Naive thymus-derived CD4-positive, alpha-beta T cell (primary cell): ENCODE results near the gene ANP32A. TPM values are rescaled to one million over a fixed set of nuclear protein-coding genes. Genes with fewer than 3 reads are reported as not detected.
A peak's percentile ranks its signal among the peaks of the same experiment; 100 is the strongest.

ENCODE experiments used
- ATAC-seq: fragments of 150-1000 bp; cut with Tn5 transposase; 2 replicates; pipeline ENCODE4 v1.10.0; 2021; ENCODE audit warnings: mild to moderate bottlenecking, moderate library complexity
- CTCF ChIA-PET: fragments of 350-600 bp; sonication (Branson Sonifier 250); formaldehyde crosslinking; loops from one replicate; lab custom pipeline; 2021; ENCODE audit warnings: antibody characterized with exemption; lab: Charles Lee
- POLR2A ChIA-PET: fragments of 350-600 bp; sonication (Branson Sonifier 250); formaldehyde crosslinking; loops from one replicate; lab custom pipeline; 2021; ENCODE audit warnings: antibody characterized with exemption, inconsistent platforms; lab: Charles Lee
- DNase-seq, 9 donors: peaks; one replicate each; pipeline versions ENCODE4 v3.0.0 to v3.0.0-alpha.2; 2020 to 2022; ENCODE audit warnings: mixed read lengths in 1 of 9
- H3K27ac ChIP-seq: one replicate; pipeline ENCODE4 v1.7.0; 2013; ENCODE audit warnings: mild to moderate bottlenecking, low read depth, low read length, moderate library complexity
- H3K27me3 ChIP-seq, 2 donors: one replicate each; pipeline ENCODE4 v1.7.0; 2013; ENCODE audit warnings: low read length in 2 of 2, mild to moderate bottlenecking in 2 of 2, moderate library complexity in 2 of 2; ENCODE audit not compliant: control insufficient read depth in 2 of 2, insufficient read depth in 2 of 2
- H3K36me3 ChIP-seq, 3 experiments: 1 replicate in 2 of 3; 2 replicates in 1 of 3; pipeline ENCODE4 v1.7.0; 2013; ENCODE audit warnings: low read length in 3 of 3, mild to moderate bottlenecking in 3 of 3, moderate library complexity in 1 of 3; ENCODE audit not compliant: insufficient read depth in 3 of 3, control insufficient read depth in 2 of 3
- H3K4me1 ChIP-seq, 2 donors: one replicate each; pipeline ENCODE4 v1.7.0; 2013; ENCODE audit warnings: low read length in 2 of 2, mild to moderate bottlenecking in 2 of 2, moderate library complexity in 1 of 2; ENCODE audit not compliant: control insufficient read depth in 2 of 2, insufficient read depth in 2 of 2
- H3K4me3 ChIP-seq: 2 replicates; pipeline ENCODE4 v1.7.0; 2013; ENCODE audit warnings: mild to moderate bottlenecking, low read length
- H3K9me3 ChIP-seq, 3 experiments: 1 replicate in 2 of 3; 2 replicates in 1 of 3; pipeline ENCODE4 v1.7.0; 2013; ENCODE audit warnings: low read length in 3 of 3; ENCODE audit not compliant: control insufficient read depth in 2 of 3
- H3K27ac Mint-ChIP-seq, 9 donors: one replicate each; pipeline ENCODE4 v1.8.0; 2020 to 2022; ENCODE audit warnings: mixed read lengths in 9 of 9, mild to moderate bottlenecking in 8 of 9, moderate library complexity in 5 of 9, inconsistent platforms in 2 of 9
- H3K27me3 Mint-ChIP-seq, 5 donors: one replicate each; pipeline ENCODE4 v1.8.0; 2021 to 2022; ENCODE audit warnings: mixed read lengths in 5 of 5, mild to moderate bottlenecking in 1 of 5
- H3K36me3 Mint-ChIP-seq, 5 donors: one replicate each; pipeline ENCODE4 v1.8.0; 2020 to 2022; ENCODE audit warnings: mixed read lengths in 5 of 5, mild to moderate bottlenecking in 3 of 5, inconsistent platforms in 1 of 5
- H3K4me1 Mint-ChIP-seq, 7 donors: one replicate each; pipeline ENCODE4 v1.8.0; 2020 to 2022; ENCODE audit warnings: mixed read lengths in 7 of 7, mild to moderate bottlenecking in 3 of 7, inconsistent platforms in 1 of 7
- H3K4me3 Mint-ChIP-seq, 10 donors: one replicate each; pipeline ENCODE4 v1.8.0; 2020 to 2022; ENCODE audit warnings: mild to moderate bottlenecking in 10 of 10, mixed read lengths in 10 of 10, moderate library complexity in 6 of 10, inconsistent platforms in 2 of 10
- H3K9me3 Mint-ChIP-seq, 11 donors: one replicate each; pipeline ENCODE4 v1.8.0; 2020 to 2022; ENCODE audit warnings: mixed read lengths in 11 of 11, mild to moderate bottlenecking in 4 of 11, inconsistent platforms in 1 of 11, moderate library complexity in 1 of 11
- intact Hi-C, 2 donors: fragments of 100-400 bp; cut with micrococcal nuclease; formaldehyde crosslinking; loops; one replicate each; pipeline ENCODE4 v1.15.1; 2023
- microRNA-seq: library from miRNA; unstranded; fragments of <30 nt; microRNA quantifications from one replicate; pipeline ENCODE4 v1.2.0, GENCODE V29; 2022; ENCODE audit warnings: borderline microRNAs expressed
- polyA plus RNA-seq, 2 donors: library from polyadenylated mRNA; unstranded; fragments of 300-500 nt; fragmentation: Illumina TruSeq; gene quantifications; one replicate each; pipeline ENCODE4 v1.2.3, GENCODE V29; 2021
- total RNA-seq, 6 experiments: library from RNA in 5 of 6; stranded (reverse) in 5 of 6; gene quantifications; 1 replicate in 5 of 6; 2 replicates in 1 of 6; pipeline ENCODE4 v1.2.3 and lab custom pipeline; 2021 to 2026

Gene ANP32A
- total and polyA plus RNA-seq, 7 experiments from 2014 or later: 86.1 to 229 (median 111) TPM

DNA sequence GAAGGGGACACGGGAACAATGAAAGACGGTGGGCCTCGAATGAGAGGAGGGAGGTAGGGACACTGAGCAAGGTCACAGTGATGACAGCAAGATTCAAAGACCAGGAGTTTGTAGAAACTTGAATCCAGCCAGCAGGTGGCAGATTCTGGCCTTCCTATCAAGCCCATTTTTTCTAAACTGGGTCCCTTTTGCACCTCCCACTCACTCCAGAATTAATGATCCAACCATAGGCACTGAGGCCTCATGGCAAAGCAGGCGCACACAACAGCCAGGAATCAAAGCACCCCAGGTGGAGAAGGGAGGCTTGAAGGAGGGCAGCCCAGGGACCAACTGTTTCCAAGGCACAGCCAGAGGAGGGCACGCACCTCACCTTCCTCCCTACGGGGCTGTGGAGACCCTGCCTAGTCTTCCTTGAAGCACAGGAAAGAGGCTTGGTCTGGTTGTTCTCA is 90.2 kb downstream of the ANP32A start:
- peaks cover 0 to 18% (median 0%) of the 10 kb centered on the region in 5 donors for H3K27me3 Mint-ChIP-seq

GRCh38 chr15:68729789-68730411 is 90.8 kb downstream of the ANP32A start:
- H3K36me3 ChIP-seq: no peaks in the 10 kb centered on the region
- no peaks in the 10 kb centered on the region for H3K9me3 Mint-ChIP-seq
- H3K27ac Mint-ChIP-seq: no peak overlapping the region
- no peak overlapping the region for H3K27ac ChIP-seq
- ChIA-PET POLR2A (no interaction called here), CTCF (interaction anchor here (1.2 kb wide), 1 partner anchor 146 kb away, joined by 9 read pairs; no protein-coding TSS in a partner anchor)
- peaks cover 0 to 7% (median 4%) of the 10 kb centered on the region in 7 donors for H3K4me1 Mint-ChIP-seq
- H3K27me3 ChIP-seq: no peaks in the 10 kb centered on the region
- no peaks in the 10 kb centered on the region for H3K36me3 Mint-ChIP-seq
- intact Hi-C loops: loop anchor here (1.0 kb wide), 3 partner anchors 53 to 145 kb away; no protein-coding TSS in a partner anchor
- ATAC-seq: no peak
- H3K9me3 ChIP-seq: no peaks in the 10 kb centered on the region
- no peaks in the 10 kb centered on the region for H3K4me1 ChIP-seq
- no peak overlapping the region for H3K4me3 Mint-ChIP-seq
- peaks cover 0 to 18% (median 0%) of the 10 kb centered on the region in 5 donors for H3K27me3 Mint-ChIP-seq
- no peak for DNase-seq
- H3K4me3 ChIP-seq: no peak overlapping the region

More for the DNA sequence above, 90.2 kb downstream of the ANP32A start:
- Histone ChIP-seq H3K36me3 (no peaks in the 10 kb centered on the region), H3K27ac (no peak overlapping the region), H3K27me3 (no peaks in the 10 kb centered on the region), H3K9me3 (no peaks in the 10 kb centered on the region), H3K4me3 (no peak overlapping the region), H3K4me1 (no peaks in the 10 kb centered on the region)
- no peaks in the 10 kb centered on the region for H3K9me3 Mint-ChIP-seq
- no peak overlapping the region for H3K4me3 Mint-ChIP-seq
- ChIA-PET POLR2A (no interaction called here), CTCF (interaction anchor here (1.9 kb wide), 1 partner anchor 145 kb away, joined by 11 read pairs; no protein-coding TSS in a partner anchor)
- intact Hi-C loops: loop anchor here (1.0 kb wide), 3 partner anchors 53 to 145 kb away; no protein-coding TSS in a partner anchor
- DNase-seq (peak in 6 of 9 donors; percentile 8 to 40 (median 18)), ATAC-seq (no peak)
- H3K27ac Mint-ChIP-seq: no peak overlapping the region
- H3K4me1 Mint-ChIP-seq: peaks cover 0 to 7% (median 4%) of the 10 kb centered on the region in 7 donors
- H3K36me3 Mint-ChIP-seq: no peaks in the 10 kb centered on the region

Small RNA genes within 50 kb of the gene (microRNA-seq; reads per million reads assigned to microRNA genes)
- not detected for gene MIR4312

Other genes with a start within 250 kb of the ANP32A start
- gene CORO2B, start 241.9 kb downstream of the ANP32A start, total RNA-seq: under 1 TPM in 1 of 5 experiments, not detected in 4; 0.15 TPM
- not detected for gene CORO2B, start 241.9 kb downstream of the ANP32A start, polyA plus RNA-seq
- gene SPESP1, start 109.6 kb upstream of the ANP32A start, total RNA-seq: 1 to 10 TPM in 1 of 5 experiments, under 1 TPM in 3, not detected in 1; 0.51 to 1.3 (median 0.63) TPM
- 1 to 10 TPM in 1 of 2 donors, under 1 TPM in 1; 0.25 to 1.1 TPM for gene SPESP1, start 109.6 kb upstream of the ANP32A start, polyA plus RNA-seq
- under 1 TPM in 1 of 5 experiments, not detected in 4; 0.05 TPM for gene NOX5, start 193.8 kb upstream of the ANP32A start, total RNA-seq
- gene NOX5, start 193.8 kb upstream of the ANP32A start, polyA plus RNA-seq: not detected